ENCODE measurements around the gene HBG1. TPM values are rescaled to one million over a fixed set of nuclear protein-coding genes. Genes with fewer than 3 reads are reported as not detected.

Gene HBG1
- total RNA-seq, 1 experiment from 2014 or later: 2.3 TPM

GRCh38 chr11:5204787-5205186 lies 44.9 kb downstream of the HBG1 start:
- ChIA-PET POLR2A (no interaction called here), CTCF (no interaction called here)
- BruUV-seq (replicated peaks): no TSS peak
- Histone ChIP-seq H3K9me3 (ENCODE audit: control insufficient read depth, insufficient read depth, low read depth, low read length) (no peaks in the 10 kb centered on the region), H3K36me3 (ENCODE audit: control insufficient read depth, insufficient read depth, low read length) (no peaks in the 10 kb centered on the region), H3K27ac (ENCODE audit: low read length) (no peak overlapping the region), H3K4me1 (ENCODE audit: control insufficient read depth, insufficient read depth, low read length) (no peaks in the 10 kb centered on the region), H3K27me3 (ENCODE audit: control insufficient read depth, insufficient read depth, low read length) (peaks cover 13% of the 10 kb centered on the region), H3K4me3 (ENCODE audit: low read depth in 2 of 2, low read length in 2 of 2) (no peak overlapping the region)
- TF ChIP-seq, protein P1, sequence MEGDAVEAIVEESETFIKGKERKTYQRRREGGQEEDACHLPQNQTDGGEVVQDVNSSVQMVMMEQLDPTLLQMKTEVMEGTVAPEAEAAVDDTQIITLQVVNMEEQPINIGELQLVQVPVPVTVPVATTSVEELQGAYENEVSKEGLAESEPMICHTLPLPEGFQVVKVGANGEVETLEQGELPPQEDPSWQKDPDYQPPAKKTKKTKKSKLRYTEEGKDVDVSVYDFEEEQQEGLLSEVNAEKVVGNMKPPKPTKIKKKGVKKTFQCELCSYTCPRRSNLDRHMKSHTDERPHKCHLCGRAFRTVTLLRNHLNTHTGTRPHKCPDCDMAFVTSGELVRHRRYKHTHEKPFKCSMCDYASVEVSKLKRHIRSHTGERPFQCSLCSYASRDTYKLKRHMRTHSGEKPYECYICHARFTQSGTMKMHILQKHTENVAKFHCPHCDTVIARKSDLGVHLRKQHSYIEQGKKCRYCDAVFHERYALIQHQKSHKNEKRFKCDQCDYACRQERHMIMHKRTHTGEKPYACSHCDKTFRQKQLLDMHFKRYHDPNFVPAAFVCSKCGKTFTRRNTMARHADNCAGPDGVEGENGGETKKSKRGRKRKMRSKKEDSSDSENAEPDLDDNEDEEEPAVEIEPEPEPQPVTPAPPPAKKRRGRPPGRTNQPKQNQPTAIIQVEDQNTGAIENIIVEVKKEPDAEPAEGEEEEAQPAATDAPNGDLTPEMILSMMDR (IDR thresholded peaks at IDR 0.05): peak; percentile 75
- TF ChIP-seq POLR2AphosphoS5 (IDR thresholded peaks at IDR 0.05; ENCODE audit: low read depth, low read length): no peak
- peak; percentile 98 for ATAC-seq
- in situ Hi-C loops (cut with HindIII; ENCODE audit: low pct_unique_long_range_greater_than_20kb, low sequenced_read_pairs) (no loop called here), intact Hi-C loops (cut with micrococcal nuclease; ENCODE audit: unreplicated experiment) (loop anchor here (2.0 to 10.0 kb wide), 6 partner anchors 86 to 1020 kb away; partner anchors contain the start of genes OR52E5 and OR52N2)
- peak; percentile 69 for DNase-seq (ENCODE audit: low read depth, low spot score)

DNA sequence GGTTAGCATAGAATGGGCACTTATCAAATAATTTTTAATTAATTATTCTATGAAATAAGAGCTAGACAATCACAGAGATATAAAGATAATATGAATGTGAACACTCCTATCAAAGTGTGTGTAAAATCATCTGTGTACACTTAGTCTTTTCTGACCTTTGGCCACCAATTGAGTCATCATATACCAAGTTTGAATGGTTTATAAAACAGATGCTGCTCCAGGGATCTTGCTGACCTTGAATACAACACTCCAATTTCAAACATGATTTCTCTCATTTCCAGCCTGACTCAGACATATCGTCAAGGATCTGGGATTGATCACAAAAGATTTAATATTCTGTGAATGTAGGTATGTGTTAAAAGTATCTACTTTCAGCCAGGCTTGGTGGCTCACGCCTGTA lies 46.3 kb downstream of the HBG1 start:
- Histone ChIP-seq H3K36me3 (ENCODE audit: control insufficient read depth, insufficient read depth, low read length) (no peaks in the 10 kb centered on the region), H3K4me1 (ENCODE audit: control insufficient read depth, insufficient read depth, low read length) (no peaks in the 10 kb centered on the region), H3K27me3 (ENCODE audit: control insufficient read depth, insufficient read depth, low read length) (peaks cover 13% of the 10 kb centered on the region), H3K27ac (ENCODE audit: low read length) (no peak overlapping the region), H3K4me3 (ENCODE audit: low read depth in 2 of 2, low read length in 2 of 2) (no peak overlapping the region), H3K9me3 (ENCODE audit: control insufficient read depth, insufficient read depth, low read depth, low read length) (no peaks in the 10 kb centered on the region)
- ChIA-PET POLR2A (no interaction called here), CTCF (no interaction called here)
- no peak for ATAC-seq
- in situ Hi-C loops (cut with HindIII; ENCODE audit: low pct_unique_long_range_greater_than_20kb, low sequenced_read_pairs): no loop called here
- no peak for DNase-seq (ENCODE audit: low read depth, low spot score)
- intact Hi-C loops (cut with micrococcal nuclease; ENCODE audit: unreplicated experiment): loop anchor here (5.0 to 10.0 kb wide), 3 partner anchors 579 to 1019 kb away; partner anchors contain the start of gene OR52E5
- BruUV-seq (replicated peaks): no TSS peak
- TF ChIP-seq TCF7L2 (IDR thresholded peaks at IDR 0.05; ENCODE audit: low read depth, low read length) (no peak), POLR2AphosphoS5 (IDR thresholded peaks at IDR 0.05; ENCODE audit: low read depth, low read length) (no peak), SIN3A (IDR thresholded peaks at IDR 0.05; ENCODE audit: borderline replicate concordance, insufficient read depth, low read depth, low read length) (no peak), REST (IDR thresholded peaks at IDR 0.05; ENCODE audit: insufficient read depth in 1 of 2, low read depth in 2 of 2, low read length in 1 of 2) (no peak)
- TF ChIP-seq, protein P1 (IDR thresholded peaks at IDR 0.05): no peak
